Caco-2 (cell line): ENCODE measurements around the gene RXYLT1. TPM values are rescaled to one million over a fixed set of nuclear protein-coding genes. Genes with fewer than 3 reads are reported as not detected.
"Not testable (repeated sequence)": the region's sequence is repeated elsewhere in the genome, so short reads cannot be mapped to it uniquely, and the experiment has no call there.

Experiments
- BruUV-seq: library from RNA; stranded (reverse); fragments of 400-500 nt; replicated peaks from 2 replicates; lab custom pipeline; 2021; lab: Mats Ljungman, UMichigan
- CTCF ChIA-PET: fragments of 300-600 bp; sonication (Branson Sonifier 250); formaldehyde crosslinking; loops from one replicate; lab custom pipeline; 2022; ENCODE audit warnings: antibody characterized with exemption; lab: Charles Lee
- POLR2A ChIA-PET: fragments of 300-600 bp; sonication (Branson Sonifier 250); formaldehyde crosslinking; loops from one replicate; lab custom pipeline; 2022; ENCODE audit warnings: antibody characterized with exemption; lab: Charles Lee
- DNase-seq, 2 experiments: peaks; one replicate each; pipeline versions ENCODE4 v3.0.0 to v3.0.0-alpha.2; 2020 to 2022
- H3K27me3 ChIP-seq: replicated peaks from 2 replicates; pipeline ENCODE4 v1.6.0; 2011; ENCODE audit warnings: low read length; ENCODE audit not compliant: control insufficient read depth, insufficient read depth
- H3K36me3 ChIP-seq: 2 replicates; pipeline ENCODE4 v1.5.1; 2011; ENCODE audit warnings: low read length; ENCODE audit not compliant: control insufficient read depth, insufficient read depth
- H3K4me1 ChIP-seq: fragments of 250-450 bp; sonication (Bioruptor Pico); 2 replicates; pipeline ENCODE4 v1.5.1; 2020; ENCODE audit warnings: mild to moderate bottlenecking
- H3K4me3 ChIP-seq: 2 replicates; pipeline ENCODE4 v1.5.1; 2011; ENCODE audit warnings: low read depth, mild to moderate bottlenecking, control low read depth, low read length
- H3K9me3 ChIP-seq: fragments of 250-450 bp; sonication (Bioruptor Pico); 2 replicates; pipeline ENCODE4 v1.5.1; 2020; ENCODE audit warnings: mild to moderate bottlenecking, moderate library complexity
- H3K27ac Mint-ChIP-seq: one replicate; pipeline ENCODE4 v1.8.0; 2022; ENCODE audit warnings: mixed read lengths; ENCODE audit not compliant: unreplicated experiment
- H3K27me3 Mint-ChIP-seq: one replicate; pipeline ENCODE4 v1.8.0; 2022; ENCODE audit warnings: mixed read lengths; ENCODE audit not compliant: insufficient read depth, unreplicated experiment
- H3K36me3 Mint-ChIP-seq: one replicate; pipeline ENCODE4 v1.8.0; 2022; ENCODE audit warnings: mild to moderate bottlenecking, mixed read lengths; ENCODE audit not compliant: insufficient read depth, unreplicated experiment
- H3K4me1 Mint-ChIP-seq: one replicate; pipeline ENCODE4 v1.8.0; 2022; ENCODE audit warnings: low read depth, mixed read lengths; ENCODE audit not compliant: unreplicated experiment
- H3K4me3 Mint-ChIP-seq: one replicate; pipeline ENCODE4 v1.8.0; 2022; ENCODE audit warnings: mild to moderate bottlenecking, moderate library complexity, mixed read lengths; ENCODE audit not compliant: unreplicated experiment
- H3K9me3 Mint-ChIP-seq: one replicate; pipeline ENCODE4 v1.8.0; 2022; ENCODE audit warnings: mixed read lengths; ENCODE audit not compliant: unreplicated experiment
- intact Hi-C: fragments of 100-400 bp; cut with micrococcal nuclease; formaldehyde crosslinking; loops from one replicate; pipeline ENCODE4 v1.10.0; 2022; ENCODE audit not compliant: unreplicated experiment
- total RNA-seq: library from RNA; stranded (reverse); gene quantifications from 2 replicates; pipeline ENCODE4 v1.2.3, GENCODE V29; 2022
- TF ChIP-seq, protein P1 (sequence below), 2 experiments: fragments of 200-600 bp in 1 of 2; IDR thresholded peaks; 1 replicate in 1 of 2; 2 replicates in 1 of 2; pipeline versions ENCODE4 v1.5.1 to v1.8.0; 2011 to 2022; ENCODE audit warnings: antibody characterized with exemption in 1 of 2, control low read depth in 1 of 2, inconsistent platforms in 1 of 2, low read depth in 1 of 2, low read length in 1 of 2, mild to moderate bottlenecking in 1 of 2, moderate library complexity in 1 of 2; ENCODE audit not compliant: insufficient read depth in 1 of 2, severe bottlenecking in 1 of 2, unreplicated experiment in 1 of 2

Gene RXYLT1
- total RNA-seq, 1 experiment from 2014 or later: 9.1 TPM

GRCh38 chr12:63744110-63744509 is 35.6 kb upstream of the RXYLT1 start:
- H3K4me1 Mint-ChIP-seq, DNase-seq, H3K9me3 Mint-ChIP-seq, H3K9me3 ChIP-seq, H3K36me3 ChIP-seq, H3K27me3 Mint-ChIP-seq, H3K4me1 ChIP-seq, CTCF ChIA-PET, BruUV-seq, H3K4me3 ChIP-seq, H3K27me3 ChIP-seq, H3K36me3 Mint-ChIP-seq, intact Hi-C loops, POLR2A ChIA-PET, H3K4me3 Mint-ChIP-seq, H3K27ac Mint-ChIP-seq: not testable (repeated sequence)

GRCh38 chr12:63746470-63746869 is 33.2 kb upstream of the RXYLT1 start:
- H3K4me1 ChIP-seq, H3K4me3 ChIP-seq, H3K4me3 Mint-ChIP-seq, POLR2A ChIA-PET, H3K27me3 Mint-ChIP-seq, H3K27me3 ChIP-seq, DNase-seq, H3K4me1 Mint-ChIP-seq, H3K36me3 Mint-ChIP-seq, H3K9me3 ChIP-seq, H3K9me3 Mint-ChIP-seq, CTCF ChIA-PET, BruUV-seq, H3K27ac Mint-ChIP-seq, intact Hi-C loops, H3K36me3 ChIP-seq: not testable (repeated sequence)

DNA sequence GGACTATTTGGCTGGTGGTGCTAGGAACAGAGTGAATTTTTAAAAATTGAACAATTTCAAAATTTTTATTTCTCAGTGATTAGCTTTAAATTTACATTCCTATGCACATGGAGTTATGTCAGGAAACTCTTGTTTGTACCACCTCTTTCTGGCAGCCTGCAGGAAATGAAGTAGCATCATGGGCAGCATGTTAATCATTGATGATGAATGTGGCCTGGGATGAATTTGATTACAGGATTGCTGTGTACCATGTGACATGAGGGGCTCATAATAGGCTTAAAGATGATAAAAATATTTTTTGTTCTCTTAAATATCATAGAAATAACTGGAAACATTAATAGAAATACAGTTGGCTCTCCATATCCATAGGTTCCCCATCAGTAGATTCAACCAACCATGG is 32.6 kb upstream of the RXYLT1 start:
- H3K4me1 ChIP-seq, H3K9me3 Mint-ChIP-seq, H3K4me3 Mint-ChIP-seq, DNase-seq, BruUV-seq, H3K27ac Mint-ChIP-seq, H3K27me3 Mint-ChIP-seq, H3K36me3 Mint-ChIP-seq, H3K4me1 Mint-ChIP-seq, H3K36me3 ChIP-seq, H3K27me3 ChIP-seq, intact Hi-C loops, POLR2A ChIA-PET, H3K4me3 ChIP-seq, CTCF ChIA-PET, H3K9me3 ChIP-seq: not testable (repeated sequence)

DNA sequence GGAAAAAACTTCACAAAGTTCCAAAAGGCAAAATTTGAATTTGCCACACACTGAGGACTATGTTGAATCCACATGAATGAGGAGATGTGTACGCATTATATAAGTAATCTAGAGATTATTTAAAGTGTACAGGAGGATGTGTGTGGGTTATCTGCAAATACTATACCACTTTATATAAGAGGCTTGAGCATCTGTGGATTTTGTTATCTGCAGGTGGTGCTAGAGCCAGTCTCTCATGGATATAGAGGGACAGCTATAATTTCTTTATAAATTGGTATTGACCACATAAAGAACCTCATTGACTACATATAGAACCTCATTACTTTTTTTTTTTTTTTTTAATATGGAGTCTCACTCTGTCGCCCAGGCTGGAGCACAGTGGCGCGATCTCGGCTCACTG is 32.2 kb upstream of the RXYLT1 start:
- Mint-ChIP-seq H3K4me1 (no peaks in the 10 kb centered on the region), H3K27ac (no peak overlapping the region), H3K9me3 (no peaks in the 10 kb centered on the region), H3K27me3 (no peaks in the 10 kb centered on the region), H3K4me3 (no peak overlapping the region), H3K36me3 (no peaks in the 10 kb centered on the region)
- TF ChIP-seq, protein P1, sequence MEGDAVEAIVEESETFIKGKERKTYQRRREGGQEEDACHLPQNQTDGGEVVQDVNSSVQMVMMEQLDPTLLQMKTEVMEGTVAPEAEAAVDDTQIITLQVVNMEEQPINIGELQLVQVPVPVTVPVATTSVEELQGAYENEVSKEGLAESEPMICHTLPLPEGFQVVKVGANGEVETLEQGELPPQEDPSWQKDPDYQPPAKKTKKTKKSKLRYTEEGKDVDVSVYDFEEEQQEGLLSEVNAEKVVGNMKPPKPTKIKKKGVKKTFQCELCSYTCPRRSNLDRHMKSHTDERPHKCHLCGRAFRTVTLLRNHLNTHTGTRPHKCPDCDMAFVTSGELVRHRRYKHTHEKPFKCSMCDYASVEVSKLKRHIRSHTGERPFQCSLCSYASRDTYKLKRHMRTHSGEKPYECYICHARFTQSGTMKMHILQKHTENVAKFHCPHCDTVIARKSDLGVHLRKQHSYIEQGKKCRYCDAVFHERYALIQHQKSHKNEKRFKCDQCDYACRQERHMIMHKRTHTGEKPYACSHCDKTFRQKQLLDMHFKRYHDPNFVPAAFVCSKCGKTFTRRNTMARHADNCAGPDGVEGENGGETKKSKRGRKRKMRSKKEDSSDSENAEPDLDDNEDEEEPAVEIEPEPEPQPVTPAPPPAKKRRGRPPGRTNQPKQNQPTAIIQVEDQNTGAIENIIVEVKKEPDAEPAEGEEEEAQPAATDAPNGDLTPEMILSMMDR (IDR thresholded peaks at IDR 0.05; ENCODE audit: insufficient read depth in 1 of 2, low read depth in 1 of 2, low read length in 1 of 2, severe bottlenecking in 1 of 2, unreplicated experiment in 1 of 2): no peak
- Histone ChIP-seq H3K9me3 (no peaks in the 10 kb centered on the region), H3K36me3 (no peaks in the 10 kb centered on the region), H3K4me1 (no peaks in the 10 kb centered on the region), H3K27me3 (no peaks in the 10 kb centered on the region), H3K4me3 (no peak overlapping the region)
- no peak for DNase-seq
- POLR2A ChIA-PET: no interaction called here
- no TSS peak for BruUV-seq
- intact Hi-C loops: no loop called here
- CTCF ChIA-PET: no interaction called here
